H1 (cell line): ENCODE measurements around the gene ELL. TPM values are rescaled to one million over a fixed set of nuclear protein-coding genes. Genes with fewer than 3 reads are reported as not detected.

Experiments used
- polyA plus RNA-seq, 7 experiments: library from polyadenylated mRNA; depleted of rRNA in 3 of 7; stranded (reverse) in 5 of 7; unstranded in 2 of 7; fragments of >200 nt in 5 of 7; fragments of 200-250 nt in 2 of 7; gene quantifications; 1 replicate in 5 of 7; 2 replicates in 1 of 7; 4 replicates in 1 of 7; pipeline versions ENCODE4 v1.2.1 to v1.2.3, GENCODE V29; 2011 to 2013; ENCODE audit warnings: missing spikeins in 2 of 7, mixed read lengths in 2 of 7
- total RNA-seq: library from RNA; stranded (reverse); fragmentation: NEBNext Ultra II Directional; extraction: Animal tissue kit (Norgen Biotek cat#: 25700); gene quantifications from 2 replicates; pipeline ENCODE4 v1.2.1, GENCODE V29; 2021
- TF ChIP-seq, protein P1 (sequence below): fragments of 300-600 bp; sonication (generic); IDR thresholded peaks from 2 replicates; pipeline ENCODE4 v1.7.1; 2012; ENCODE audit warnings: low read length, moderate library complexity, mild to moderate bottlenecking, inconsistent platforms; ENCODE audit not compliant: insufficient replicate concordance

ELL gene
- total and polyA plus RNA-seq, 2 of the 8 experiments (the other 6 are each of a cell fraction or from before 2014, with no cell fraction given): 5.2 to 10.5 TPM

DNA sequence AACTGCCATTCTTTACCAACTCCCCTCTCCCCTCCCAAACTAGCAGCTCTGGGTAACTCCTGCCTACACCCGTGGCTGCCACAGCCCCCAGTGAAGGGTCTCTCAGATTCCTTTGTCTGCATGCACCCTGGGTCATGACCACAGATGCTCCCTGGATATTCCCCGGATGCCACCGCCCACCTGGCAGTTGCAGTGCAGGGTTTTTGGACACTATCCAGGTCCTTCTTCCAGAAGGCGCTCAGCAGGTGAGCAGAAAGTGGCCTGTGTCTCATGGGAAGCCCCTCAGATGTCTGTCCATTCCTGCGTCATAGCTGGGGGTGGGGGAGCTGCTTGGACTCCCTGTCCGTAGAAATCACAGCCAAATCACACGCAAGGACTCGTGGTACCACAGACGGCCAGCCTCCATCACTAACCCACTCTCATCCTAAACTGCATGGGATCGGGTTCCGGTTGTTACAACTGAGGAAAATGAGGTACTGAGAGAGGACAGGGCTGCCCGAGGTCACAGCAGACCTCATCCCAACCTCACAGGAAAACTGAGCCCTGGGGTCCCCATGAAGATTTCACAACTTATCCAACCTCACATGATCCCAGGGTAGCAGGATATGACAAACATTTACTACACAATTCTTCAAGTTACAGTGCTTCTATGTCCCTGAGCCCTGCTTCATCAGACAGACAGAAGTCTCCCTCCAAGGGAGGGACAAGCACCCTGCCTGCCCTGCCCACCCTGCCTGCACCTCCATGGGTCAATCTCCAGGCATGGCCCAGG lies 38.6 kb downstream of the ELL start (continued):
- TF ChIP-seq, protein P1, sequence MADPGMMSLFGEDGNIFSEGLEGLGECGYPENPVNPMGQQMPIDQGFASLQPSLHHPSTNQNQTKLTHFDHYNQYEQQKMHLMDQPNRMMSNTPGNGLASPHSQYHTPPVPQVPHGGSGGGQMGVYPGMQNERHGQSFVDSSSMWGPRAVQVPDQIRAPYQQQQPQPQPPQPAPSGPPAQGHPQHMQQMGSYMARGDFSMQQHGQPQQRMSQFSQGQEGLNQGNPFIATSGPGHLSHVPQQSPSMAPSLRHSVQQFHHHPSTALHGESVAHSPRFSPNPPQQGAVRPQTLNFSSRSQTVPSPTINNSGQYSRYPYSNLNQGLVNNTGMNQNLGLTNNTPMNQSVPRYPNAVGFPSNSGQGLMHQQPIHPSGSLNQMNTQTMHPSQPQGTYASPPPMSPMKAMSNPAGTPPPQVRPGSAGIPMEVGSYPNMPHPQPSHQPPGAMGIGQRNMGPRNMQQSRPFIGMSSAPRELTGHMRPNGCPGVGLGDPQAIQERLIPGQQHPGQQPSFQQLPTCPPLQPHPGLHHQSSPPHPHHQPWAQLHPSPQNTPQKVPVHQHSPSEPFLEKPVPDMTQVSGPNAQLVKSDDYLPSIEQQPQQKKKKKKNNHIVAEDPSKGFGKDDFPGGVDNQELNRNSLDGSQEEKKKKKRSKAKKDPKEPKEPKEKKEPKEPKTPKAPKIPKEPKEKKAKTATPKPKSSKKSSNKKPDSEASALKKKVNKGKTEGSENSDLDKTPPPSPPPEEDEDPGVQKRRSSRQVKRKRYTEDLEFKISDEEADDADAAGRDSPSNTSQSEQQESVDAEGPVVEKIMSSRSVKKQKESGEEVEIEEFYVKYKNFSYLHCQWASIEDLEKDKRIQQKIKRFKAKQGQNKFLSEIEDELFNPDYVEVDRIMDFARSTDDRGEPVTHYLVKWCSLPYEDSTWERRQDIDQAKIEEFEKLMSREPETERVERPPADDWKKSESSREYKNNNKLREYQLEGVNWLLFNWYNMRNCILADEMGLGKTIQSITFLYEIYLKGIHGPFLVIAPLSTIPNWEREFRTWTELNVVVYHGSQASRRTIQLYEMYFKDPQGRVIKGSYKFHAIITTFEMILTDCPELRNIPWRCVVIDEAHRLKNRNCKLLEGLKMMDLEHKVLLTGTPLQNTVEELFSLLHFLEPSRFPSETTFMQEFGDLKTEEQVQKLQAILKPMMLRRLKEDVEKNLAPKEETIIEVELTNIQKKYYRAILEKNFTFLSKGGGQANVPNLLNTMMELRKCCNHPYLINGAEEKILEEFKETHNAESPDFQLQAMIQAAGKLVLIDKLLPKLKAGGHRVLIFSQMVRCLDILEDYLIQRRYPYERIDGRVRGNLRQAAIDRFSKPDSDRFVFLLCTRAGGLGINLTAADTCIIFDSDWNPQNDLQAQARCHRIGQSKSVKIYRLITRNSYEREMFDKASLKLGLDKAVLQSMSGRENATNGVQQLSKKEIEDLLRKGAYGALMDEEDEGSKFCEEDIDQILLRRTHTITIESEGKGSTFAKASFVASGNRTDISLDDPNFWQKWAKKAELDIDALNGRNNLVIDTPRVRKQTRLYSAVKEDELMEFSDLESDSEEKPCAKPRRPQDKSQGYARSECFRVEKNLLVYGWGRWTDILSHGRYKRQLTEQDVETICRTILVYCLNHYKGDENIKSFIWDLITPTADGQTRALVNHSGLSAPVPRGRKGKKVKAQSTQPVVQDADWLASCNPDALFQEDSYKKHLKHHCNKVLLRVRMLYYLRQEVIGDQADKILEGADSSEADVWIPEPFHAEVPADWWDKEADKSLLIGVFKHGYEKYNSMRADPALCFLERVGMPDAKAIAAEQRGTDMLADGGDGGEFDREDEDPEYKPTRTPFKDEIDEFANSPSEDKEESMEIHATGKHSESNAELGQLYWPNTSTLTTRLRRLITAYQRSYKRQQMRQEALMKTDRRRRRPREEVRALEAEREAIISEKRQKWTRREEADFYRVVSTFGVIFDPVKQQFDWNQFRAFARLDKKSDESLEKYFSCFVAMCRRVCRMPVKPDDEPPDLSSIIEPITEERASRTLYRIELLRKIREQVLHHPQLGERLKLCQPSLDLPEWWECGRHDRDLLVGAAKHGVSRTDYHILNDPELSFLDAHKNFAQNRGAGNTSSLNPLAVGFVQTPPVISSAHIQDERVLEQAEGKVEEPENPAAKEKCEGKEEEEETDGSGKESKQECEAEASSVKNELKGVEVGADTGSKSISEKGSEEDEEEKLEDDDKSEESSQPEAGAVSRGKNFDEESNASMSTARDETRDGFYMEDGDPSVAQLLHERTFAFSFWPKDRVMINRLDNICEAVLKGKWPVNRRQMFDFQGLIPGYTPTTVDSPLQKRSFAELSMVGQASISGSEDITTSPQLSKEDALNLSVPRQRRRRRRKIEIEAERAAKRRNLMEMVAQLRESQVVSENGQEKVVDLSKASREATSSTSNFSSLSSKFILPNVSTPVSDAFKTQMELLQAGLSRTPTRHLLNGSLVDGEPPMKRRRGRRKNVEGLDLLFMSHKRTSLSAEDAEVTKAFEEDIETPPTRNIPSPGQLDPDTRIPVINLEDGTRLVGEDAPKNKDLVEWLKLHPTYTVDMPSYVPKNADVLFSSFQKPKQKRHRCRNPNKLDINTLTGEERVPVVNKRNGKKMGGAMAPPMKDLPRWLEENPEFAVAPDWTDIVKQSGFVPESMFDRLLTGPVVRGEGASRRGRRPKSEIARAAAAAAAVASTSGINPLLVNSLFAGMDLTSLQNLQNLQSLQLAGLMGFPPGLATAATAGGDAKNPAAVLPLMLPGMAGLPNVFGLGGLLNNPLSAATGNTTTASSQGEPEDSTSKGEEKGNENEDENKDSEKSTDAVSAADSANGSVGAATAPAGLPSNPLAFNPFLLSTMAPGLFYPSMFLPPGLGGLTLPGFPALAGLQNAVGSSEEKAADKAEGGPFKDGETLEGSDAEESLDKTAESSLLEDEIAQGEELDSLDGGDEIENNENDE: no peak
